Astrocyte of the spinal cord (primary cell): ENCODE data around the gene CSN2.
"Not testable (repeated sequence)": the region's sequence is repeated elsewhere in the genome, so short reads cannot be mapped to it uniquely, and the experiment has no call there.

Experiments
- DNase-seq: peaks from one replicate; pipeline ENCODE4 v3.0.0; 2011; ENCODE audit warnings: low read depth, low spot score
- H3K4me3 ChIP-seq: 2 replicates; pipeline ENCODE4 v1.5.1; 2011; ENCODE audit warnings: low read depth, mild to moderate bottlenecking, low read length, moderate library complexity
- CTCF ChIP-seq: IDR thresholded peaks from 2 replicates; pipeline ENCODE4 v1.5.1; 2012; ENCODE audit warnings: low read depth, mild to moderate bottlenecking, low read length, inconsistent platforms
- in situ Hi-C: cut with HindIII; loops from 2 replicates; pipeline ENCODE4 v1.10.0; 2017; ENCODE audit warnings: low sequenced_read_pairs

Gene CSN2

GRCh38 chr4:69951602-69952001, 13.9 kb downstream of the CSN2 start:
- peak; percentile 4 for DNase-seq
- no peak overlapping the region for H3K4me3 ChIP-seq
- TF ChIP-seq CTCF: no peak
- in situ Hi-C loops: no loop called here

- no peak for DNase-seq
- in situ Hi-C loops: no loop called here
- H3K4me3 ChIP-seq: no peak overlapping the region
- TF ChIP-seq CTCF: no peak
Observed at GRCh38 chr4:69936566-69936965, 29.0 kb downstream of the CSN2 start.

- no peak for DNase-seq
- H3K4me3 ChIP-seq: no peak overlapping the region
- TF ChIP-seq CTCF: no peak
- in situ Hi-C loops: no loop called here
Observed at GRCh38 chr4:69934150-69934549, 31.4 kb downstream of the CSN2 start.

GRCh38 chr4:69930768-69931167, 34.8 kb downstream of the CSN2 start, which contains the start of gene CSN1S1:
Gene CSN1S1 (plus strand): TSS chr4:69931068. CDS start chr4:69932556, 1,488 bp downstream.
- TF ChIP-seq CTCF: no peak
- no peak for DNase-seq
- no peak within 1 kb of the TSS for H3K4me3 ChIP-seq
- in situ Hi-C loops: no loop called here

- in situ Hi-C loops, H3K4me3 ChIP-seq, DNase-seq: not testable (repeated sequence)
Observed at GRCh38 chr4:69923782-69924410, 41.6 kb downstream of the CSN2 start.

GRCh38 chr4:69920874-69921273, 44.7 kb downstream of the CSN2 start:
- in situ Hi-C loops: no loop called here
- DNase-seq: no peak
- TF ChIP-seq CTCF: no peak
- no peak overlapping the region for H3K4me3 ChIP-seq

GRCh38 chr4:69910016-69910782, 55.3 kb downstream of the CSN2 start:
- in situ Hi-C loops: no loop called here
- DNase-seq: peak; percentile 42
- no peak overlapping the region for H3K4me3 ChIP-seq
- TF ChIP-seq CTCF: no peak
